ENCODE data around the gene HAO1.

HAO1 gene

DNA sequence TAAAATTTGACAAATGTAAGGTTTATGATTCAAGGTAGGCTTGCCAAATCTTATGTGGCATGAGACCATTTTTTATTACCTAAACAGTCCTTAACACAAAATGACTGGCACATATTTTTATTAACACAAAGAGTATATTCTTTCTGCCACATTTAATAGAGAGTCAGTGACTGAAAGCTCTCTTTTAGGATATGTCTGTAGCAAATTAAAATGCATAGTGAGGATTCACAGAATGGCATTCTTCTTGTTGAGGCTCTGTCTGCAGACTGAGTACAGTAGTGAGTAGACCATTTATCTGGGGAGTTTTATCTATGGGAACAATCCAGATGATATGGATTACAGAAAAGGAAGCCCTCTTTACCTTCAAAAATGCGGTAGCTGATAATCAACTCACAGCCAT, 56.5 kb downstream of the HAO1 start:
- DNase-seq (ENCODE audit: low read depth) = no peak
- TF ChIP-seq, protein P1, sequence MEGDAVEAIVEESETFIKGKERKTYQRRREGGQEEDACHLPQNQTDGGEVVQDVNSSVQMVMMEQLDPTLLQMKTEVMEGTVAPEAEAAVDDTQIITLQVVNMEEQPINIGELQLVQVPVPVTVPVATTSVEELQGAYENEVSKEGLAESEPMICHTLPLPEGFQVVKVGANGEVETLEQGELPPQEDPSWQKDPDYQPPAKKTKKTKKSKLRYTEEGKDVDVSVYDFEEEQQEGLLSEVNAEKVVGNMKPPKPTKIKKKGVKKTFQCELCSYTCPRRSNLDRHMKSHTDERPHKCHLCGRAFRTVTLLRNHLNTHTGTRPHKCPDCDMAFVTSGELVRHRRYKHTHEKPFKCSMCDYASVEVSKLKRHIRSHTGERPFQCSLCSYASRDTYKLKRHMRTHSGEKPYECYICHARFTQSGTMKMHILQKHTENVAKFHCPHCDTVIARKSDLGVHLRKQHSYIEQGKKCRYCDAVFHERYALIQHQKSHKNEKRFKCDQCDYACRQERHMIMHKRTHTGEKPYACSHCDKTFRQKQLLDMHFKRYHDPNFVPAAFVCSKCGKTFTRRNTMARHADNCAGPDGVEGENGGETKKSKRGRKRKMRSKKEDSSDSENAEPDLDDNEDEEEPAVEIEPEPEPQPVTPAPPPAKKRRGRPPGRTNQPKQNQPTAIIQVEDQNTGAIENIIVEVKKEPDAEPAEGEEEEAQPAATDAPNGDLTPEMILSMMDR (IDR thresholded peaks at IDR 0.05; ENCODE audit: insufficient read depth, low read depth, low read length, missing control alignments) = no peak
- H3K4me3 ChIP-seq (ENCODE audit: low read depth, low read length) = no peak overlapping the region

DNA sequence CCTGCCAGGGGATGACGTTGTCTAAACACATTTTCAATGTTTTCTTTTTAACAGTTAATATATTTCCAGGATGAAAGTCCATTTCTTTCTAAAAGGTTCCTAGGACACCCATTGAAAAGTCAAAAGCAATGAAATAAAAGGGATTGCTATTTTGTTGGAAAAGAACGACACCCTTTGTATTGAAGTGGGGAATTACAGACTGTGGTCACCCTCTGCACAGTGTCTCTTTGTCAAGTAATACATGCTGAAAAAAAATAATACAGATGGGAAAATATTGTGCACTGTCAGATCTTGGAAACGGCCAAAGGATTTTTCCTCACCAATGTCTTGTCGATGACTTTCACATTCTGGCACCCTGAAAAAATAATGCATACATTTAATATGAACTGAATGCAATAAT, 56.9 kb downstream of the HAO1 start:
- H3K4me3 ChIP-seq (ENCODE audit: low read depth, low read length) = no peak overlapping the region
- no peak for DNase-seq (ENCODE audit: low read depth)
- TF ChIP-seq, protein P1 (IDR thresholded peaks at IDR 0.05; ENCODE audit: insufficient read depth, low read depth, low read length, missing control alignments) = no peak

DNA sequence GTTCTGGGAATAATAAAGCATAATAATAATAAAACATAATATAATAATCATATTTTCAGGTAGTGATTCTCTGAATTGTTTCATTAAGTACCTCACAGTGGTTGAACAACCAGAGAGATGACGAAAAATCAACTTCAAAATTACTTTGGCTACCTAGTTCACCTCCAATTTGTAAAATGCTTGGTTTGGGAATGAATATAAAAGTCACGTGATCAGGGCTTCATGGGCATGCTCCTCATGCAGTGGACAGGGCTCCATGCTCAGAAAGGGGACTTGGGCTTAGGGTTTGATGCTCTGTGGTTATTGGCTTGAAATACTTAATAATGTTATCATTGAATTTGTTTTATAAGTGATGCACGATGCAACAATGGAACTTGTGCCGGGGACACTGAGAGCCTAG, 58.2 kb downstream of the HAO1 start:
- no peak for DNase-seq (ENCODE audit: low read depth)
- H3K4me3 ChIP-seq (ENCODE audit: low read depth, low read length) = no peak overlapping the region
- TF ChIP-seq, protein P1 (IDR thresholded peaks at IDR 0.05; ENCODE audit: insufficient read depth, low read depth, low read length, missing control alignments) = no peak

DNA sequence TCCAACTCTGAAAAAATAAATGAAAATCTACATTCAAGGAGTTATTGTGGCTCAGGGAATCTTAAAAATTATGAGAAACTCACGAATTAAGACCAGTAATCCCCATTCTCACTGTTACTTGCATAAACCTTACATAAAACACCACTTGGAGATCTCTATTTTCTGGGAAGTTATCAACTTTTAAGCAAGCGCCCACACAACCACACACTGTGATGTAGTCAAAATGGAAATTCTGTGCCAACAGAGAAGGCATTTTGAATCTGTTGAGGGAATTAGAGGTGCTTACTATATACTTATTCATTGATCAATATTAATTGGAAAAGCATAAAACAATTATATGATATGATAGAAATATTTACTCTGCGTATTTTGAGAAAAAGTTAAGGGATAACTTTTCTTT, 58.7 kb downstream of the HAO1 start:
- TF ChIP-seq, protein P1 (IDR thresholded peaks at IDR 0.05; ENCODE audit: insufficient read depth, low read depth, low read length, missing control alignments) = no peak
- no peak overlapping the region for H3K4me3 ChIP-seq (ENCODE audit: low read depth, low read length)
- no peak for DNase-seq (ENCODE audit: low read depth)

DNA sequence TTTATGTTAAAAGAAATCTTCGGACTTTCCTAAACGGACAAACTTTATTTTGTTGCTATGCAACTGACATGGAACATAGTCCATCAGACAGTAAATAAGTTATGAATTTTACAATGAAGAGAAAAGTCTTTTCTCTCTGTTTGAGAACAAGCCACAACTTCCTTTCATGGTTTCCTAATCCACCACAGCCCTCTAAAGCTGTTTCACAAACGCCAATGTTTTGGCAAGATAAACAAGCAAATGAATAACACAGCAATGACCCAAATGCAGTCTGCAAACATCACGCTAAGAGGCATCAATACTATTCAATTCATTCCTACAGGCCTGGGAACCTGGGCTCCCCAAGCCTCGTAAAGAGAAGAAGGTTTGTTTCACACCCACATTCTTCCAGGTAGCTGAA, 60.4 kb downstream of the HAO1 start:
- DNase-seq (ENCODE audit: low read depth) = no peak
- TF ChIP-seq, protein P1 (IDR thresholded peaks at IDR 0.05; ENCODE audit: insufficient read depth, low read depth, low read length, missing control alignments) = no peak

DNA sequence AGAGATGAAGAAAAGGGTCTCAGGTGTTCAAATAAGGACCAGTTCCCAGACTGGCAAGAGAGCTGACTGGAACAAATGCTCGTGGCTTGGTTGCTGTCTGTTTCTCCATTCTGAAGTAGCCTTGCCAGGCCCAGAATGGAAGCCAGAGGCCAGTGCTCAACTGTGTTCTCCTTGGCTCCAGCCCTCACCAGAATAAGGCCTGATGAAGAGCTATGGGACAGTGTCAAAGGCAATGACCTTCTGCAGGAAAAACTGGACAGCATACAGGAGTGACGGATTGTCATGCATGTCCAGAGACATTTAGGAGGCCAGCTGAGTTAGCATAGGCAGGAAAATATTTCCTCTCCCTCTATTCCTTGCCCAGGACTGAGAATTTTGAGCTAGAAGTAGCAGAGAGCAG, 72.2 kb downstream of the HAO1 start:
- TF ChIP-seq, protein P1 (IDR thresholded peaks at IDR 0.05; ENCODE audit: insufficient read depth, low read depth, low read length, missing control alignments) = no peak
- no peak overlapping the region for H3K4me3 ChIP-seq (ENCODE audit: low read depth, low read length)
- DNase-seq (ENCODE audit: low read depth) = no peak

More for the DNA sequence above, 60.4 kb downstream of the HAO1 start:
- no peak overlapping the region for H3K4me3 ChIP-seq (ENCODE audit: low read depth, low read length)

DNA sequence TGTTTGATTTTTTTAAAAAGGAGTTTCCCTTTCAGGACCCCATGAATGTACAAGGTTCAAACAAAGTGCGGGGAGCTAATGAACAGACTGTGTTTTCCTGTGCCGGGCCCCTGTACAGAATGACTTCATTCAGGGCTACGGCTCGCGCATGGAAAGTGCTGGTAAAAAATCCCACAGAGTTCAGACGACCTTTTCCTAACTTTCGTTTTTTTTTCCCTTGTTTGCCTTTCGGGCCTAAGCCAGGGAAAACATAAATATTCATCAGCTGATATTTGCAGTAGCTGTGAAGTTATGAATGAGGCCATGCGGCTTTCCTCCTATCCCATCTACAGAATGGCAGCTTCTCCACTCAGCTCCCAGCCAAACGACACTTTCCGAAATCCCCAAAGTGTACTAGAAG, 74.0 kb downstream of the HAO1 start:
- no peak for DNase-seq (ENCODE audit: low read depth)
- TF ChIP-seq, protein P1 (IDR thresholded peaks at IDR 0.05; ENCODE audit: insufficient read depth, low read depth, low read length, missing control alignments) = no peak
- no peak overlapping the region for H3K4me3 ChIP-seq (ENCODE audit: low read depth, low read length)

Measured in GM12865 (cell line).